ENCODE data around the gene BEAN1. TPM values are rescaled to one million over a fixed set of nuclear protein-coding genes. Genes with fewer than 3 reads are reported as not detected.

Gene BEAN1
- polyA plus RNA-seq, 3 donors: 0.12 to 0.81 TPM; not detected in 1

- no peak overlapping the region for H3K27ac Mint-ChIP-seq
Observed at GRCh38 chr16:66454751-66455150, 27.7 kb downstream of the BEAN1 start.

GRCh38 chr16:66455970-66456369 lies 28.9 kb downstream of the BEAN1 start:
- Mint-ChIP-seq H3K27me3 (ENCODE audit: low read depth in 3 of 3) (peaks cover 11 to 17% (median 17%) of the 10 kb centered on the region in 3 donors), H3K9me3 (no peaks in the 10 kb centered on the region), H3K4me1 (no peaks in the 10 kb centered on the region), H3K27ac (no peak overlapping the region), H3K36me3 (no peaks in the 10 kb centered on the region), H3K4me3 (no peak overlapping the region)
- no peaks in the 10 kb centered on the region for H3K9me3 ChIP-seq (replicated peaks in 1 of 2; ENCODE audit: control insufficient read depth in 1 of 2, insufficient read depth in 1 of 2, low read length in 2 of 2)
- H3K4me3 ChIP-seq (replicated peaks in 1 of 3; ENCODE audit: low read depth in 2 of 3, low read length in 3 of 3): no peak overlapping the region
- no peak overlapping the region for H3K27ac ChIP-seq (ENCODE audit: low read depth in 1 of 2, low read length in 2 of 2)
- WGBS (ENCODE audit: insufficient coverage): no CpG with 5 or more reads among the region's 1 CpG
- TF ChIP-seq CTCF (IDR thresholded peaks at IDR 0.05): no peak
- H3K4me2 ChIP-seq (replicated peaks; ENCODE audit: extremely low read depth, low read length, poor library complexity, severe bottlenecking): no peak overlapping the region
- peaks cover 0 to 3% of the 10 kb centered on the region in 2 donors for H3K27me3 ChIP-seq (ENCODE audit: control insufficient read depth in 2 of 2, insufficient read depth in 2 of 2, low read length in 2 of 2)
- DNase-seq: no peak
- H3K4me1 ChIP-seq (ENCODE audit: control insufficient read depth in 1 of 2, insufficient read depth in 2 of 2, low read length in 2 of 2): no peaks in the 10 kb centered on the region
- intact Hi-C loops (cut with micrococcal nuclease): no loop called here
- H3K79me2 ChIP-seq (ENCODE audit: insufficient read depth, low read length): no peaks in the 10 kb centered on the region
- no peaks in the 10 kb centered on the region for H4K20me1 ChIP-seq (ENCODE audit: insufficient read depth, low read length)
- no peaks in the 10 kb centered on the region for H3K36me3 ChIP-seq (replicated peaks in 1 of 2; ENCODE audit: control insufficient read depth in 1 of 2, insufficient read depth in 2 of 2, low read length in 2 of 2)
- no peak overlapping the region for H2AFZ ChIP-seq (ENCODE audit: insufficient read depth, low read depth, low read length, poor library complexity, severe bottlenecking)
- no peak overlapping the region for H3K9ac ChIP-seq (ENCODE audit: insufficient read depth, low read length, poor library complexity, severe bottlenecking)

More at GRCh38 chr16:66454751-66455150, 27.7 kb downstream of the BEAN1 start:
- Histone ChIP-seq H3K4me2 (replicated peaks; ENCODE audit: extremely low read depth, low read length, poor library complexity, severe bottlenecking) (no peak overlapping the region), H3K9ac (ENCODE audit: insufficient read depth, low read length, poor library complexity, severe bottlenecking) (no peak overlapping the region), H3K36me3 (replicated peaks in 1 of 2; ENCODE audit: control insufficient read depth in 1 of 2, insufficient read depth in 2 of 2, low read length in 2 of 2) (no peaks in the 10 kb centered on the region), H2AFZ (ENCODE audit: insufficient read depth, low read depth, low read length, poor library complexity, severe bottlenecking) (no peak overlapping the region), H3K79me2 (ENCODE audit: insufficient read depth, low read length) (no peaks in the 10 kb centered on the region), H3K27ac (ENCODE audit: low read depth in 1 of 2, low read length in 2 of 2) (no peak overlapping the region), H3K27me3 (ENCODE audit: control insufficient read depth in 2 of 2, insufficient read depth in 2 of 2, low read length in 2 of 2) (peaks cover 0 to 3% of the 10 kb centered on the region in 2 donors), H4K20me1 (ENCODE audit: insufficient read depth, low read length) (no peaks in the 10 kb centered on the region), H3K4me1 (ENCODE audit: control insufficient read depth in 1 of 2, insufficient read depth in 2 of 2, low read length in 2 of 2) (no peaks in the 10 kb centered on the region), H3K4me3 (replicated peaks in 1 of 3; ENCODE audit: low read depth in 2 of 3, low read length in 3 of 3) (no peak overlapping the region), H3K9me3 (replicated peaks in 1 of 2; ENCODE audit: control insufficient read depth in 1 of 2, insufficient read depth in 1 of 2, low read length in 2 of 2) (no peaks in the 10 kb centered on the region)
- no peaks in the 10 kb centered on the region for H3K9me3 Mint-ChIP-seq
- H3K27me3 Mint-ChIP-seq (ENCODE audit: low read depth in 3 of 3): peaks cover 6 to 10% (median 10%) of the 10 kb centered on the region in 3 donors
- DNase-seq: no peak
- H3K36me3 Mint-ChIP-seq: no peaks in the 10 kb centered on the region
- no peak for TF ChIP-seq CTCF (IDR thresholded peaks at IDR 0.05)
- no peak overlapping the region for H3K4me3 Mint-ChIP-seq
- no peaks in the 10 kb centered on the region for H3K4me1 Mint-ChIP-seq
- intact Hi-C loops (cut with micrococcal nuclease): no loop called here
- WGBS (ENCODE audit: insufficient coverage): no CpG with 5 or more reads among the region's 1 CpG
